Neutrophil (primary cell): ENCODE measurements around the gene APBB1IP.

Source experiments
- H3K27ac ChIP-seq: fragments of 200-600 bp; sonication (generic); 2 replicates; pipeline ENCODE4 v1.5.1; 2016; ENCODE audit warnings: mild to moderate bottlenecking, moderate library complexity
- H3K27me3 ChIP-seq: fragments of 200-600 bp; sonication (generic); 2 replicates; pipeline ENCODE4 v1.6.0; 2016; ENCODE audit warnings: mild to moderate bottlenecking
- H3K36me3 ChIP-seq: fragments of 200-600 bp; sonication (generic); 2 replicates; pipeline ENCODE4 v1.5.1; 2017
- H3K4me1 ChIP-seq, 2 experiments: fragments of 200-600 bp in 1 of 2; sonication (generic) in 1 of 2; 1 replicate in 1 of 2; 2 replicates in 1 of 2; pipeline versions ENCODE4 v1.5.1 to v1.6.1; 2013 to 2016; ENCODE audit warnings: low read depth in 1 of 2, low read length in 1 of 2, mild to moderate bottlenecking in 1 of 2, moderate library complexity in 1 of 2; ENCODE audit not compliant: control insufficient read depth in 1 of 2, insufficient read depth in 1 of 2
- H3K4me3 ChIP-seq, 2 experiments: fragments of 200-600 bp in 1 of 2; sonication (generic) in 1 of 2; 1 replicate in 1 of 2; 2 replicates in 1 of 2; pipeline ENCODE4 v1.5.1; 2013 to 2016; ENCODE audit warnings: low read depth in 1 of 2, low read length in 1 of 2, mild to moderate bottlenecking in 1 of 2, moderate library complexity in 1 of 2
- H3K9me3 ChIP-seq: fragments of 200-600 bp; sonication (generic); 2 replicates; pipeline ENCODE4 v1.5.1; 2016
- CTCF ChIP-seq: fragments of 200-600 bp; sonication (generic); IDR thresholded peaks from 2 replicates; pipeline ENCODE4 v1.5.1; 2016; ENCODE audit warnings: antibody characterized with exemption

The APBB1IP gene

DNA sequence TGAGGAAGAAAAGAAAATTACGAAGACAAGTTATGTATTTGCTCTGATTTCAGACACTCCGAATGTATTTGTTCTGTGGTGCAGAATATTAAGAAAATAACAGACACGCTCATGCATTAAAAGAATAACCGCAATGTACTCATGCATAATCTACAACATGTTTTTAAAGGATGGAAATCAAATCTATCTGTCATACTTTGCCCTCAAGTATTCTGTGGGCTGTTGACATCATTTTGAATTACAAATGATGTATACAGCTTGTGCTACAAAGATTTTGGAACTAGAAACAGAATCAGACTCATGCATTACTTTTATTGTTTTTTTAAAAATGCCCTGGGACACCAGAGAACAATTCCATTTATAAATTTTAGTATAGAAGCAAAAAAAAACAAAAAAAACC is 69.9 kb downstream of the APBB1IP start:
- no peak for TF ChIP-seq CTCF
- Histone ChIP-seq H3K27ac (peak overlapping the region; percentile 54), H3K9me3 (no peaks in the 10 kb centered on the region), H3K36me3 (peaks cover 94% of the 10 kb centered on the region), H3K4me1 (peaks cover 21 to 34% of the 10 kb centered on the region in 2 experiments), H3K27me3 (no peaks in the 10 kb centered on the region), H3K4me3 (no peak overlapping the region)

DNA sequence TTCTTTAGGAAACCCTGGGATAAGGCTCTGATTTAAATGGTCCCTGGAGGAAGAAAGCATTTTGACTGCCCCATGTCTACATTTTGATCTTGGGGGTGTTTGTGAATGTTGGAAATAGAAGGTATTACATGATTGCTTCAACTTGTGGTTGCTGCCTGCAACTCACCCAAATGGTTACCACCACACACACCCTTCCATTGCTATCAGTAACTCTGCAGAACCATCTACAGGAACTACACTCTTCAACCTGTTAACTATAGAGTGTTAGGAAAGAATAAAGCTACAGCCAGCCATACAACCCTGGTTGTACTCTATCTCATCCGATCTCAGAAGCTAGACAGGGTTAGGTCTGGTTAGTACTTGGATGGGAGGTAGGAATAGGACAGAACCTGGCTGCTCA is 71.2 kb downstream of the APBB1IP start:
- Histone ChIP-seq H3K27me3 (no peaks in the 10 kb centered on the region), H3K27ac (peak overlapping the region; percentile 63), H3K36me3 (peaks cover 94% of the 10 kb centered on the region), H3K4me1 (peaks cover 10 to 22% of the 10 kb centered on the region in 2 experiments), H3K9me3 (no peaks in the 10 kb centered on the region), H3K4me3 (no peak overlapping the region)
- no peak for TF ChIP-seq CTCF

GRCh38 chr10:26513101-26513500 is 75.0 kb downstream of the APBB1IP start:
- no peak for TF ChIP-seq CTCF
- no peak overlapping the region for H3K4me3 ChIP-seq
- no peaks in the 10 kb centered on the region for H3K9me3 ChIP-seq
- H3K27ac ChIP-seq = peak overlapping the region; percentile 11
- peaks cover 10 to 22% of the 10 kb centered on the region in 2 experiments for H3K4me1 ChIP-seq
- H3K36me3 ChIP-seq = peaks cover 93% of the 10 kb centered on the region
- no peaks in the 10 kb centered on the region for H3K27me3 ChIP-seq

- Histone ChIP-seq H3K27ac (peak overlapping the region; percentile 28), H3K9me3 (no peaks in the 10 kb centered on the region), H3K4me3 (no peak overlapping the region), H3K36me3 (peaks cover 99% of the 10 kb centered on the region), H3K4me1 (peaks cover 4 to 5% of the 10 kb centered on the region in 2 experiments), H3K27me3 (no peaks in the 10 kb centered on the region)
- TF ChIP-seq CTCF = no peak
Observed at GRCh38 chr10:26516540-26517101, 78.5 kb downstream of the APBB1IP start.

- Histone ChIP-seq H3K27ac (peak overlapping the region; percentile 28), H3K36me3 (peaks cover 99% of the 10 kb centered on the region)
- TF ChIP-seq CTCF = no peak
Observed at GRCh38 chr10:26517141-26517867, 79.2 kb downstream of the APBB1IP start.

More at GRCh38 chr10:26517141-26517867, 79.2 kb downstream of the APBB1IP start:
- Histone ChIP-seq H3K27me3 (no peaks in the 10 kb centered on the region), H3K4me3 (no peak overlapping the region), H3K4me1 (peaks cover 2% of the 10 kb centered on the region in 2 experiments), H3K9me3 (no peaks in the 10 kb centered on the region)
